Omental fat pad (tissue), 4 donors: ENCODE measurements around the gene PLXNA1. TPM values are rescaled to one million over a fixed set of nuclear protein-coding genes. Genes with fewer than 3 reads are reported as not detected.

ENCODE experiments used
- ATAC-seq: fragments of 150-250 bp; one replicate; pipeline ENCODE4 v1.9.1; 2016; ENCODE audit warnings: mild to moderate bottlenecking, moderate library complexity; ENCODE audit not compliant: low FRiP score
- DNase-seq: peaks from one replicate; pipeline ENCODE4 v3.0.0-alpha.2; 2019; ENCODE audit warnings: low spot score
- CTCF ChIP-seq, 3 donors: fragments of 450-650 bp; IDR thresholded peaks; one replicate each; pipeline ENCODE4 v1.5.1; 2016 to 2017; ENCODE audit warnings: antibody characterized with exemption in 3 of 3, mild to moderate bottlenecking in 3 of 3, moderate library complexity in 2 of 3
- total RNA-seq, 4 donors: library from RNA; depleted of rRNA; stranded (reverse); fragments of >200 nt; gene quantifications; one replicate each; pipeline ENCODE4 v1.1.0, GENCODE V29; 2016

PLXNA1 gene
- total RNA-seq, 4 donors from 2014 or later = 21.7 to 56.4 (median 37.3) TPM

- no peak for DNase-seq
- no peak for ATAC-seq
- no peak for TF ChIP-seq CTCF (IDR thresholded peaks at IDR 0.05)
Measured at GRCh38 chr3:127017229-127017628, 34.3 kb downstream of the PLXNA1 start.

DNA sequence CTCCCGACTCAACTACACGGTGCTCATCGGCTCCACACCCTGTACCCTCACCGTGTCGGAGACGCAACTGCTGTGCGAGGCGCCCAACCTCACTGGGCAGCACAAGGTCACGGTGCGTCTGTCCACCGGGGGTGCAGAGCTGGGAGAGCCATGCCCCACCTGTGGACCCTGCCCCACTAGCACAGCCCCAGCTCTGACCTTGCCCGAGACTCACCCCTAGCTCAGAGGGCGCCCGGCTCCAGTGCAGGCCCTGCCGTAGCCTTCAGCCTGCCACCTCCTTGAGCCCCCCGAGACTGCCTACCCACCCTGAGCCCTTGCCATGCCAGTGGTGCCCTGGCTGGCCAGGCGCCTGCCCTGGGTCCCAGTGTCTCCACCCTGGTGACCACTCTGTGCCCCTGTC is 34.9 kb downstream of the PLXNA1 start:
- DNase-seq (no peak), ATAC-seq (no peak)
- no peak for TF ChIP-seq CTCF (IDR thresholded peaks at IDR 0.05)

GRCh38 chr3:127018306-127018828 is 35.5 kb downstream of the PLXNA1 start:
- ATAC-seq = no peak
- no peak for TF ChIP-seq CTCF (IDR thresholded peaks at IDR 0.05)
- DNase-seq = no peak

- DNase-seq (no peak), ATAC-seq (no peak)
- no peak for TF ChIP-seq CTCF (IDR thresholded peaks at IDR 0.05)
Measured at GRCh38 chr3:127019449-127019848, 36.5 kb downstream of the PLXNA1 start.

DNA sequence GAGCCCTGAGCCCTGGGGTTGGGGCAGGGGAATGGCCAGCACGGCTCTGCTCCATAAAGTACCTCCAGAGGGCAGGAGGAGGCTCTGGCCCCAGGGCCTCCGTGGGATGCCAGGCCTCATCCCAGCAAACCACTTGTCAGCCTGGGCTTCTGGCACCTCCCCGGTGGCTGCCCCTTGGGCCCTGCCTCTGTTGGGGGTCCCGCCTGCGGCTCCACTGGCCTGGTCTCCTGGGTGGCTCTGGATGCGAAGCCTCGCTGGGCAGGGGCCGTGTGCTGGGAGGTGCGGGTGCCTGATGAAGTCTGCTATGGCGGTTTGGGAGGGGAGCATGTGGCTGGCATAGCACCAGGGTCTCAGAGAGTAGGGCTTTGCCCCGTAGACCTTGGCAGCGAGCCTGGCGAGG is 37.6 kb downstream of the PLXNA1 start:
- DNase-seq = no peak
- no peak for ATAC-seq

DNA sequence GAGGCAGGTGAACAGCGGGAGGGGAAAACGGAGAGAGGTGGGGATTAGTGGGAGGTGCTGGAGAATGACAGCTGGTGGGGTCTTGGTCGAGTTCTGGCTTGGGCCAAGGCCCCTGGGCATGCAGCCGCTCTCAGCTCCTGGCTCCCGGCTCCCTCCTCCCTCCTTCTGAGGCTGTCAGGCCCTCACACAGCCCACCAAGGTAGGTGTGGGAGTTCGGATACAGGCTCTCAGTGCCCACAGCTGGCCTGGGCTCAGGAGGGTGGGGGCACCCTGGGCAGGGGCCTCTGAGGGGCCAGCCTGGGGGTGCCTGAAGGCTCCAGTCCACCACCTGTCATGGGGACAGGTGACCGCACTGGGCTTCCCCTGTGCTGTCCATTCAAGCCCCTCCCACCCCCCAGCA is 39.9 kb downstream of the PLXNA1 start:
- TF ChIP-seq CTCF (IDR thresholded peaks at IDR 0.05) = no peak
- ATAC-seq (no peak), DNase-seq (no peak)

More for the DNA sequence above, 37.6 kb downstream of the PLXNA1 start:
- no peak for TF ChIP-seq CTCF (IDR thresholded peaks at IDR 0.05)

- no peak for ATAC-seq
- no peak for DNase-seq
- TF ChIP-seq CTCF (IDR thresholded peaks at IDR 0.05) = no peak
Measured at GRCh38 chr3:127025456-127025855, 42.5 kb downstream of the PLXNA1 start.
